Renal cortical epithelial cell (primary cell): ENCODE data around the gene ATP2B1. TPM values are rescaled to one million over a fixed set of nuclear protein-coding genes. Genes with fewer than 3 reads are reported as not detected.

Experiments used
- DNase-seq: peaks from one replicate; pipeline ENCODE4 v3.0.0-alpha.2; 2011; ENCODE audit warnings: low read depth
- total RNA-seq: library from RNA; depleted of rRNA; stranded (reverse); fragments of >200 nt; gene quantifications from 2 replicates; pipeline ENCODE4 v1.2.3, GENCODE V29; 2014

ATP2B1 gene
- total RNA-seq, 1 donor from 2014 or later: 117 TPM

DNA sequence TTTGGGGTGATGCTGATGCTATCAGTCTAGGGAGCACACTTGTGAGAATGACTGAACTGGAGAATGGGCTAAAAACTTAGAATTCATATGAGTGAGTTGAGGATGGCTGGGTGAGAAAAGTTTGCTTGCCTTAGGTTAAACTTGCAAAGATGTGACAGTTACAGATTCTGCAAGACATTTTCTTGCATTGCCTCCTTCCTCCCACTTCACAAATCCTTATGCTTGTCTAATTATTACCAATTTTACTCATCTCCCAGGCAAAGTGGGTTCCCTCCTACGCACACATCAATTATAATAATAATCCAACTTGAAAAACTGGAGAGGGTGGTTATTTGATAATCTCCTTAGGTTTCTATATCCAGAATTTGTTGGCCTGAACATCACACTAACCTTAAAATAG, 50.9 kb downstream of the ATP2B1 start:
- DNase-seq: no peak

DNA sequence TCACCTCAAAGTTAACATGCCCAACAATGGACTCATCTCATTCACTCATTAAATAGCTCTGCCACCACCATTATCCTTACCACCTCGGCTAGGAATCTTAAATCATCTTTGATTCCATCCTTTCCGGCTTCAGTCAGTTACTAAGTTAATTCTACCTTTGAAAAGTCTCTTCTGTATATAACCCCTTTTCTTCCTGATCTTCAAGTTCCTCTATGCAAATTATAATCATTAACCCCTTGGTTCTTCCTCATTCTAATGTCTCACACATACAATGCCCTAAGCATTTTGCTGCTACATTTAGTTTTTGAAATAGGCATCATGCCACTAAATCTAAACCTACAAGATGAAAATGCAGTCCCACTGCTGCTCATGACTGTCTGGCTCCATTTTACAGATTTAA, 51.6 kb downstream of the ATP2B1 start:
- no peak for DNase-seq

DNA sequence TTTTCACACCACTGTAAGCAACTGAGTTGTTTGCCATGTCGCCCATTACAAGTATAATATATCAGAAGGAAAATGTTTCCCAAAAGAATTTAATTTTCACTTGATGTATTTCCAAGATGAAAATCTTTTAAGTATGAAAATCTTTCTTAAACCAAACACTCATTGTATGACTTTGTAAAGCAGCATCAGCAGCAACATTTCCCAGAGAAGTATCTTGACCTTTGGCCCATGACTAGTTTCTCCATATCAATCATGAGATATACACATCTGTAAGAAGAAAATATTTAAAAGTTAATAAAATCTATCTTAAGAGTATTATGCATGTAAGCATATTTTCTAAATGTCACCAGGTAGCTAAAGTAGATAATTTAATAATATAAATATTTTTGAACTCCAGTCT, 52.8 kb downstream of the ATP2B1 start:
- no peak for DNase-seq

- no peak for DNase-seq
These were observed 57.4 kb downstream of the ATP2B1 start for GRCh38 chr12:89651192-89651591.

DNA sequence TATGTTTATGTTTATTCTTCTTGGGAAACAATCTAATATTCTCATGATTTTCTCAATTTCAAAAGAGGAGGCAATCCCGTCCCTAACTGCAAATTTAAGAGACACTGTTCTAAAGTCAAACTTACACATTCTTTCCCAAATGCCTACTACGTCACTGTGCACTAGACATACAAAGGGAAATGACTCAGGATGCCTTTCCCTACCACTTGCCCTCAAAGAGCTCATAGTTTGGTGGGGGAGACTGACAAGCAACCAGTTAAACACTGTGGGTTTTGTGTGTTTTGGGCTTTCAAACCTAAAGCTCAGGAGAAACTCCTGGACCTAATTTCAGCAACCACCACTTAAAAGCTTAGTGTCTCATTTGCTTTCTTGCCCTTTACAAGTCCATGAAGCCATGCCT, 58.4 kb downstream of the ATP2B1 start:
- DNase-seq: no peak

DNA sequence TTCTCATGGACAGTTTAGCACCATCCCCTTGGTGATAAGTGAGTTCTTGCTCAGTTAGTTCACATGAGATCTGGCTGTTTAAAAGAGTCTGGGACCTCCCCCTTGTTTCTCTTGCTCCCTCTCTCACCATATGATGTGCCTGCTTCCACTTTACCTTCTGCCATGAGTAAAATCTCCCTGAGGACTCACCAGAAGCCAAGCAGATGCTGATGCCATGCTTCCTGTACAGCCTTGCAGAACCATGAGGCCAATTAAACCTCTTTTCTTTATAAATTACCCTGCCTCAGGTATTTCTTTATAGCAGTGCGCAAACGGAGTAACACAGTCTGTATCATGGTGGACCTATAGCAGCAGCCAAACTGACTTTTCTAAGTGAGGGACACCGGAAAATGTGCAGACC, 58.8 kb downstream of the ATP2B1 start:
- DNase-seq: no peak

DNA sequence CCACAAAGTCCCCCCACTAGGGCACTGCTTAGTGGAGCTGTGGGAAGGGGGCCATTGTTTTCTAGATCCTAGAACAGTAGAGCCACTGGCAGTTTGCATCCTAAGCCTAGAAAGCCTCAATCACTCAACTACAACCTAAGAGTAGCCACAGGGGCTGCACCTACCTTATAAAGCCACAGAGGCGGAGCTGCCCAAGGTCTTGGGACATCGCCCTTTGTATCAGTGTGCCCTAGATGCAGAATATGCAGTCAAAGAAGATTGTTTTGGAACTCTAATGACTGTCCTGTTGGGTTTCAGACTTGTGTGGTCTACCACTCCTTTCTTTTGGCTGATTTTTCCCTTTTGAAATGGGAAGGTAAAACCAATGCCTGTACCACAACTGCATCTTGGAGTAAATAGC, 59.5 kb downstream of the ATP2B1 start:
- no peak for DNase-seq

DNA sequence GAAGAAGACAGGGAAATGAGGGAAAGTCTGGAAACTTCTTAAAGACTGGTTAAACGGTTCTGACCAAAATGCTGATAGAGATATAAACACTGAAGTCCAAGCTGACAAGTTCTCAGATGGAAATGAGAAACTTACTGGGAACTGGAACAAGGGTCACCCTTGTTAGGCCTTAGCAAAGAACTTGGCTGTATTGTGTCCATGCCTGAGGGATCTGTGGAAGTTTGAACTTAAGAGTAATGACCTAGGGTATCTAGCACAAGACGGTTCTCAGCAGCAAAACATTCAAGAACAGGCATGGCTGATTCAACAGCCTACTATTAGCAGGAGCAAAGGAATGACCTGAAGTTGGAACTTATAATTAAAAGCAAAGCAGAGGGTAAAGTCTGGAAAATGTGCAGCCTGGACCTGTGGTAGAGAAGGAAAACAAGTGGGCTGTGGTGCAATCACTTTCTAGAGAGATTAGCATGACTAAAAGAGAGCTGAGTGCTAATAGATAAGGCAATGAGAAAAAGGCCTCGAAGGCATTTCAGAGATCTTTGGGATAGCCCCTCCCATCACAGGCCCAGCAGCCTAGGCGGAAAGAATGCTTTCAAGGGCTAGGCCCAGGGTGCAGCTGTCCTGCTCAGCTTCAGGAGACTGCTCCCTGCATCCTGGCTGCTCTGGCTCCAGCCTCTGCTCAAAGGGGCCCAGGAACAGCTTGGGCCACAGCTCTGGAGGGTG, 60.3 kb downstream of the ATP2B1 start:
- peak; percentile 43 for DNase-seq

- no peak for DNase-seq
These were observed 63.2 kb downstream of the ATP2B1 start for GRCh38 chr12:89645434-89645833.

- no peak for DNase-seq
These were observed 65.7 kb downstream of the ATP2B1 start for GRCh38 chr12:89642959-89643358.

DNA sequence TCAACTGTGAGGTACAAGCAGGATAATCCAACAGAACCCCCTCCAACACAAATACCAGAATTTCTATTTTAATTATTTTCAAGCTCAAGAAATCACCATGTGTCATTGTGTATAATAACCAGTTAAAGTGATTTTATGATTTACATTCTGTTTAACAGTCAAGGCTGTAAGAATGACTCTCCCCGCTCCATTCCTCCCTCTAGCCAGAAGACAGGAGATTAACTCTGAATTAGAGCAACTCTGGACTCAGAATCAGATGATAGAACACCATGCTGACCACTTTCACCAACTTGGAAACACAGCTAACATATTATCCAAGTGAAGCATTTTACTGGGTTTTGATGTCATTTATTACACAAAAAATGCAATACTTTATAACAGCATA, 71.9 kb downstream of the ATP2B1 start:
- no peak for DNase-seq

- DNase-seq: peak; percentile 33
These were observed 72.4 kb downstream of the ATP2B1 start for GRCh38 chr12:89636052-89636775.

DNA sequence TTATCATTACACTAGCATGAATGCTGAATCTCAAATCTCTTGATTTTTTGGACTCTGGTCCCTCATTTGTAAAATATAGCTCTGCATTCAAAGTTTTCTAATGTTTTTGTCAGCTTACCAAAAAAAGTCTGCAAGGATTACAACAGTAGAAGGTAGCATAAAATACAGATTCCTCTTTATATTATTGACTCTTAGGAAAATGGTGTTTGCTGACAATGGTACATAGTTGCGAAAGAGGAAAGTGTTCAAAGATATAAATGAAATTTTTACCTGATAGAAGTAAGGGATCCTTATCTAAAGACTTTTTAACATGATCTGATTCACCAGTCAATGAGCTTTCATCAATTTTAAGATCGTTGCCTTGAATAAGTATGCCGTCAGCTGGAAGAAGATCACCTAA, 74.1 kb downstream of the ATP2B1 start:
- DNase-seq: no peak

DNA sequence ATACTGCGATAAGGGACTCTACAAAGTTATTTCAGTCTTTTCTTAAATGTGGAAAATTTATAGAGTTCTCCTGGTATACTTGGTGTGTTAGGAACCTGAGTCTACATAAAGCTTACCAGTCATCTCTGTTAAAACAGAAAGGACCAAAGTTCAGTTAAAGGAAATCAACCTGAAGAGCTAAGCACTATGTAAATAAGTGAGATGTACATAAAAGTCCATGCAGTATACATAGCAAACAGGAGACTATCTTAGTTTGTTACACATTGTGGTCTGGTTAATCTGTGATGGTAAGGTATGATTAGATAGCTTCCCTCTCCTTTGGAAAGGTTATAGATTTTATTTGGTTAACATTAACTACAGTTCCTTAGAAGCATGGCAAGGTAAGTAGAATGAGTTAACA, 75.9 kb downstream of the ATP2B1 start:
- no peak for DNase-seq

- DNase-seq: no peak
These were observed 86.5 kb downstream of the ATP2B1 start for GRCh38 chr12:89622115-89622514.

GRCh38 chr12:89621521-89621920, 87.1 kb downstream of the ATP2B1 start:
- no peak for DNase-seq

DNA sequence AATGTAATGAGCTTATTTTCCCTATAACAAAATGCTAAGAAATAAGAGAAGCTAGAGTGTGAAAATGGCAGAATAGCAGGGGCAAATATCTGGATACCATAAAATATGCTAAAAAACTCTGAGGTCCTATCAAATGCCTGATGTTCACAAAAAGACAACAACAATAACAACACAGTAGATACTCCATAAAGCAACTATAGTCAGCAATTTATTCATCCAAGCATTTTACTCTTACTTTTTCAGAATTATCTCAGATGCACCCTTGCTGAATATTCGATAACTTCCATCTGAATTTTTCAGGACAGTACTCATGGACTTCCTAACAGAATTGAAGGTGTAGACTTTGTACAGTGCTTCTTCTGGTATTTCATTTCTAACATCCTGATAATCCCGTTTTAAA, 88.9 kb downstream of the ATP2B1 start:
- no peak for DNase-seq

DNA sequence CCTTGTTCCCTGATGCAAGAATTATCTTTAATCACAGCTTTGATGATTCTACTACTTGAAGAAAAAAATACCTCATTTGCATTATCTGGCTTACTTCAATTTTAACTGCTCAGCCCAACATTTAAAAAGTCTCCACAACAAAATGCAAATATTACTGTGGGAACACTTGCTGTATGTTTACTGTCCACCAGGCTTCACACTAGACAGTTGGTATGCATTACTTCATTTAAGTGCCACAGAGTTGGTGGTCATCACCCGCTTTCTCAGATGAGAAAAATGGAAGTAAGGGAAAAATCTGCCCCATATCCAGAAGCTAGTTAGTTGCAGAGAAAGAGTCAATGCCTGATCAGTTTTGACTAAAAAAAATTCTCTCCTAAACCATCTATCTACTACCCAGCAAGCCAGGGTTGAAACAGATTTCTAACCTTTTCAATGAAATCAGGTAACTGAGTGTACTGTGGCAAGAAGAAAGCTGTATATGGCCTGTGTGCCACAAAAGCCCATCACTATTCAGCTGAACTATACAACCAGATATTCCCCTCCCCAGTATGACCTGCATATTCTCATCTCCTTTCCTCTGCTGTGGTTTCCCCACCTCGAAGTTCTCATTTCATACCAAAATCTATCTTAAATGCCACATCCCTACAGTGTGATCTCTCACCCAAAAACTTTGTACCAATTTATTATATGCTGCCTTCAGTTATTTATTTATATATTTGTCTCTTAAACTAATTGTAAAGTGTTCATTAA, 90.3 kb downstream of the ATP2B1 start:
- DNase-seq: no peak

- no peak for DNase-seq
These were observed 98.3 kb downstream of the ATP2B1 start for GRCh38 chr12:89610366-89610765.

GRCh38 chr12:89603678-89604077, 105.0 kb downstream of the ATP2B1 start:
- DNase-seq: no peak

DNA sequence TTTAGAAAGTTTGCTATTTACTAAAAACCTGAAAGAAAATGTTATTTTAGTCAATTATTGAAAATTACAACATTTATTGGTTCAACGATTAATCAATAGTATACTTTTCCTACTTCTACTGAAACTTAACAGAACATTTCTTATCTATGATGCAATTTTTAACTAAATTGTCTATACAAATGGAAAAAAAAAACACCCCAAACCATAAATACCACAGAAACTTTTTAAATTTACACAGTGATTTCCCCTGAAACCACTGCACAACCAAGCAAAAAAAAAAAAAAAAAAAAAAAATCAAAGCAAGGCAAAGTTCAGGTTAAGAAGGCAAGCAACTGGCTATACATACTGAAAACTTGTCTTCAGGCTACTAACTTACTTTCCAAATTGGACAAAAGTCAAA, 110.9 kb downstream of the ATP2B1 start:
- no peak for DNase-seq

DNA sequence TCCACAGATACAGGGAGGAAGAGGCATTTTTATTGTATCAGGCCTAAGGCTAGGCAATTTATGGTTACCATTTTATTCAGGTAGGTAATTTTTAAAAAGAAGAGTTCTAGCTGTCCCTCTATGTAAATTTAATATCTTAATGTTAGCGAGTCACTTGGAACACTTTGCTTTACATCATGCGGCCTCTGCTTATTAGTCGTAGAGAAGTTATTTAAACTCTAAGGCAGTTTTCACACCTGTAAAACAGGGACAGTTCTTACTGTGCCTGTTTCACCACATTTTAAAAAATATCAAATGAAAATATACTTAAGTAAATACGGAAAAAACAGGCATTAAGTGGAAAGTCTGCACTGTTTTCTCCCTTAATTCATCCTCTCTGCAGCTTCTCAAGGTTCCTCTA, 111.4 kb downstream of the ATP2B1 start:
- no peak for DNase-seq

DNA sequence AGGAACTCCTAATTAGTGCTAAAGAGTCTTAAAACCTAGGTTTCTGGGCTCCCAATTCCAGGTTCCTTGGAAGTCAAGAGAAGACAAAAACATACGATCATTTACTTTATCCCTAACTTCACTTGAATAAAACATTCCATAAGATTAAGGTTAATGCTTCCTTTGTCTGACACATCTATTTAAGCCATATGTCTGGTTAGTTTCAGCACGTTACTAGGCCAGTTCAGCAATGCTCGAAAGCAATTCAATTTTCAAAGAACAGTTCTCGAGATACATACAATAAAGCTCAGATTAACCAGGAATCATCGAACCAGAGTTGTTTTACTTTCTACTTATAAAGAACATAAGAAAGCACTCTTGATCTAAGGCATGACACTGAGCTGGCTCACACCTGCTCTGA, 114.8 kb downstream of the ATP2B1 start:
- DNase-seq: no peak
